Measurements from ENCODE around the gene VWA5B2. TPM values are rescaled to one million over a fixed set of nuclear protein-coding genes. Genes with fewer than 3 reads are reported as not detected.

The VWA5B2 gene
- total RNA-seq, 4 donors from 2014 or later, result not detected

GRCh38 chr3:184282941-184283340 lies 53.6 kb downstream of the VWA5B2 start:
- H3K4me3 ChIP-seq (ENCODE audit: low read depth, poor library complexity, severe bottlenecking), result no peak overlapping the region
- whole genome bisulfite sequencing, 2 donors, result 82 to 93% methylated on average over 4 of the region's 4 CpGs
- intact Hi-C loops (cut with DNase I; ENCODE audit: low total_unique reads), result no loop called here
- no peak for DNase-seq (ENCODE audit: low spot score in 2 of 2)
- TF ChIP-seq CTCF (IDR thresholded peaks at IDR 0.05) (no peak), POLR2A (IDR thresholded peaks at IDR 0.05) (no peak)

GRCh38 chr3:184283681-184284080 lies 54.3 kb downstream of the VWA5B2 start:
- WGBS, 2 donors, result 93% methylated on average over 8 of the region's 8 CpGs

GRCh38 chr3:184284696-184285095 lies 55.3 kb downstream of the VWA5B2 start:
- H3K4me3 ChIP-seq (ENCODE audit: low read depth, poor library complexity, severe bottlenecking), result no peak overlapping the region
- intact Hi-C loops (cut with DNase I; ENCODE audit: low total_unique reads), result no loop called here
- WGBS, 2 donors, result 20 to 21% methylated on average over 4 of the region's 4 CpGs
- DNase-seq (ENCODE audit: low spot score in 2 of 2), result no peak
- TF ChIP-seq CTCF (IDR thresholded peaks at IDR 0.05), result no peak

More at GRCh38 chr3:184283681-184284080, 54.3 kb downstream of the VWA5B2 start:
- no peak for DNase-seq (ENCODE audit: low spot score in 2 of 2)
- H3K4me3 ChIP-seq (ENCODE audit: low read depth, poor library complexity, severe bottlenecking), result no peak overlapping the region
- intact Hi-C loops (cut with DNase I; ENCODE audit: low total_unique reads), result no loop called here
- TF ChIP-seq CTCF (IDR thresholded peaks at IDR 0.05) (no peak), POLR2A (IDR thresholded peaks at IDR 0.05) (no peak)

GRCh38 chr3:184289426-184289938 lies 60.1 kb downstream of the VWA5B2 start:
- DNase-seq (ENCODE audit: low spot score in 2 of 2), result no peak
- TF ChIP-seq CTCF (IDR thresholded peaks at IDR 0.05) (no peak), POLR2A (IDR thresholded peaks at IDR 0.05) (no peak)
- intact Hi-C loops (cut with DNase I; ENCODE audit: low total_unique reads), result no loop called here
- 6 to 11% methylated on average over 10 of the region's 10 CpGs for WGBS, 2 donors
- H3K4me3 ChIP-seq (ENCODE audit: low read depth, poor library complexity, severe bottlenecking), result no peak overlapping the region

- DNase-seq (ENCODE audit: low spot score in 2 of 2), result no peak
- no peak overlapping the region for H3K4me3 ChIP-seq (ENCODE audit: low read depth, poor library complexity, severe bottlenecking)
- intact Hi-C loops (cut with DNase I; ENCODE audit: low total_unique reads), result no loop called here
- 88 to 89% methylated on average over 10 of the region's 10 CpGs for WGBS, 2 donors
- TF ChIP-seq CTCF (IDR thresholded peaks at IDR 0.05) (no peak), POLR2A (IDR thresholded peaks at IDR 0.05) (no peak)
These were observed 60.9 kb downstream of the VWA5B2 start for GRCh38 chr3:184290331-184290730.

GRCh38 chr3:184291044-184291737 lies 61.8 kb downstream of the VWA5B2 start:
- intact Hi-C loops (cut with DNase I; ENCODE audit: low total_unique reads), result no loop called here
- WGBS, 2 donors, result 92% methylated on average over 22 of the region's 22 CpGs
- TF ChIP-seq POLR2A (IDR thresholded peaks at IDR 0.05) (no peak), CTCF (IDR thresholded peaks at IDR 0.05) (no peak)
- DNase-seq (ENCODE audit: low spot score in 2 of 2), result no peak
- H3K4me3 ChIP-seq (ENCODE audit: low read depth, poor library complexity, severe bottlenecking), result no peak overlapping the region

Measured in lower leg skin (tissue), 4 donors.